HG03159 (cell line): ENCODE data around the gene CD82.
"Not testable (repeated sequence)": the region's sequence is repeated elsewhere in the genome, so short reads cannot be mapped to it uniquely, and the experiment has no call there.

ENCODE experiments used
- ATAC-seq: cut with Tn5 transposase; IDR thresholded peaks from one replicate; pipeline ENCODE4 v1.9.1; 2021; ENCODE audit warnings: mild to moderate bottlenecking, moderate library complexity; ENCODE audit not compliant: unreplicated experiment

Gene CD82

DNA sequence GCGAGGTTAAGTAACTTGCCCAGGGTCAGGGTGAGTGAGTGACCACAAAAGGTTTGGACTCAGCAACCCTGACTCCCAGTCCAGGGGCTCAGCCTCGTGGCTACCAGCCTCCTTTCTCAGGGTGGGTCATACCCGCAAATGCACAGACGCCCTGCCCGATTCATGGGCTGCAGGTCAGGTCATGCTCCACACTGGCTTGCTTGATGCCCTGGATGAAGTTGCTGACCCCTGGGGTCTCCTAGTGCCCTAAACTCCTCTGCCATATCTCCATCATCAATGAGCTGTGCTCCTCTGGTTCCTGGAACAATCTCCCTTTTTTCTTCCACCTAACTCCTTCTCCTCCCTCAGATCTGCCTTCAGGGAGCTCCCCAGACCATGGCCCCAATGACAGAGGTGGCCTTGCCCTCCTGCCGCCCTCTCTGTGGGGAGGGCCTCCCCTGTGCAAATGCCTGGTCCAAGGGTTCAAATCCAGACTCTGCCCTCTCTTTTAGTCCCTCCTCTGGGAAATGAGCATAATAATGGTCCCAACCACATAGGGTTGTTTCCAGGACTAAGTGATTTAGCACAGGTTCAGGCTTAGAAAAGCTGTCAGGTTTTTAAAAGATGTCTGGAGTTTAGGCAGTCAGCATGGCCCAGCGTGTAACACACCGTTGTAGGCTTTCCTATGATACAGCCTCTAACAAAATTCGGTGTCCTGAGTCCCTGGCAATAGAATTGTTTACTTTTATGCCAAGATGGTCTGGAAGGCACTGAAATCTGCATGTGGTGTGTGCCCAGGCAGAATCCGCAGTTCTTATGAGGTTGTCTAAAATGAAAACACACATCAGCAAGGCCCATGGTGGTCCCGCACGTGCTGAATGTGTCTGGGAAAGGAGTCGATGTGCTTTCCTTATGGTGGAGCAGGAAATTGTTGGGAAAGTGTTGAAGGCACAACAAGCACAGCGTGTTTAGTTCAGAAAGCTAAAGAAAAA is 63.6 kb downstream of the CD82 start:
- peak; percentile 2 for ATAC-seq

DNA sequence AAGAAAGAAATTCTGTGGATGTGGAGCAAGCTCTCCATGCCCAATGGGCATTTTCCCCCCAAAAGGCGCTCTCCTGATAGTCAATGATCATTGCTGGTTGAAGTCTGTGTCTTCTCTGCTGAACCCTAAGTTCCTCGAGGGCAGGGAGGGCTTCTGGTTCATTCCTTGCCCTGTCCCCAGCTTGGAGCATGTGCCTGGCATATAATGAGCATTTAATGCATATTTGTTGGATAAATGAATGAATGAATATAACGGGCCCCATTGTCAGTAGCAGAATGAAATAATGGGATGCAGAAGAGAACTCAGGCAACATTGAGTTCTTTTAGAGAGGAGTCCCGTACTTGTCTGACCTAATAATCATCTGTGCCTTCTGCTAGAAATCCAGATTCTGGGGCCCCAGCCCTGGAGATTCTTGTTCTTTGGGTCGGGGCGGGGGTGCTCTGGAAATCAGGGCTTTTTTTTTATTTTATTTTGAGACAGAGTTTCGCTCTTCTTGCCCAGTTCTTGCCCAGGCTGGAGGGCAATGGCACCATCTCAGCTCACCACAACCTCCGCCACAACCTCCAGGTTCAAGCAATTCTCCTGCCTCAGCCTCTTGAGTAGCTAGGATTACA is 64.4 kb downstream of the CD82 start:
- no peak for ATAC-seq

DNA sequence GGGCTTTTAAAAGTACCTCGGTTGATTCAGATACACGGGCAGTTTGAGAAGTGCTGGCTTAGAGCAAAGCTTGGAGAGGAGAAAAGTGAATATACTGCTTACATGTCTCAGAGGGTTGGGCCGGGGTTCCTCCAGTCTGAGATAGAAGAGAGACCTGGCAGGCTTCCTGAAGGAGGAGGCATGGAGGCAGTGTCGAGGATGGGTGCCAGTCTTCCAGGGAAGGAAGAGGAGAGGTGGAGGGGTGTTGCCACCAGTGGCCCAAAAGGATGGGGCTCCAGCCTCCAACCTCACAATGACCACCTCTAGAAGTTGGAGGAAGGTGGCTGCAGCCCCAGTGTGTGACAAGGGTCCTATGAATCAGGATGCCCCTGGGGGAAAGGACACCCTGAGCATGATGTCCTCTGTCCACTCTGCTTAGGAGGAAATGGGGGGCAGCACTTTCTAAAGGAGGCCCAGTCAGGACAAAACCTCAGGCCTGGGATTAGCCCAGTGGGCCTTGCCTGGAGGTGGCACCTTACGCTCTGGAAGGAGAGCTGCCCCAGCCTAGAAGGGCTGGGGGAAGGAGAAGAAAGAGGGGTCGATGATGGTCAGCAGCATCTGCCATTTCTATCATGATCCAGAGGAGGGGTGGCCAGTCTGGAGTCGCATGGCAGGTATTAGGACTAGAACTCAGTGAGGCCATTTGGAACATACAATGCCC is 65.2 kb downstream of the CD82 start:
- no peak for ATAC-seq

DNA sequence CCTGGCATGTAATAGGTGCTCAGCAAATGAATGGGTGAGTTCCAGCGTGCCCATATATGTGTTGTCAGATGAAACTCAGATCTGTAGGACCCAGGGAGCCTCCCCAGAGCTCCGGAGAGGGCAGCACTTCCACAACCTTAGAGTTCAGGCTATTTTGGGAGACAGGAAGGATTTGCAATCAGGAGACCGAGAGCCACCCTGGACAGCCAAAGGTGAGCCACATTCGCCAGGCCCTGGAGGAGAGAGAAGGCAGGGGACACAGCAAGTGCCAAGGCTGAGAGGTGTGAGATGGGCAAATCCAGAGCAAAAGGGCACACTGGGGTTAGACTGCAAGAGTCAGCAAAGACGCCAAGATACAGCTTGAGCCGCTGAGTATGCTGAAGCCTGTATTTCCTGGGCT is 66.4 kb downstream of the CD82 start:
- ATAC-seq = no peak

DNA sequence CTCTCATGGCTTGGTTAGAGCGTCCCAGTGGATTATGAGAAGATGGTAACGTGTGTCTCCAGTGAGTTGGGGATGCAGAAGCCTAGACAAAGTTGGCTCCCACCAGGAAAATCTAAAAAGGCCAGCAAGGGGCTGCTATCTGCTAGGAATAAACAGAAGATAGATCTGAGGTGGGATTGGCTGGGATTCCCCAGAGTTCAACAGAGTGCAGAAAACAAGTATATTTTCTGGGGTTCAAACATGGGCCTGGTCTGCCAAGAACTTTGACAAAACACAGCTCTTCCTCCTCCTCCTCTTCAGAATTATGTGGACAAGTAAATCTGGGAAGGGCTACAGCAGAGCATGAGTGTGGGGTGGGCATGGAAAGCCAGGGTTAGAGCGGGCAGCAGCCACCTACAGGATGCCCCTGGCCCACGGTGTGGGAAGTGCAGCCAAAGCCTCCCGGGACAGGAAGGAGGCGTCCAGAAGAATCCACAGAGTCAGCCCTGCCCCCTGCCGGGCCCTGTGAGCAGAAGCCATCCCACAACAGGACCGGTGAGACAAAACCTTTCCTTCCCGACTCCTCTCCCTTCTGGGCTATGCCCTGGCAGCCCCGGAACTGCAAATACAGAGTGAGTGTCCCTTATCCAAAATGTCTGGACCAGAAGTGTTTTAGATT is 67.1 kb downstream of the CD82 start:
- no peak for ATAC-seq

DNA sequence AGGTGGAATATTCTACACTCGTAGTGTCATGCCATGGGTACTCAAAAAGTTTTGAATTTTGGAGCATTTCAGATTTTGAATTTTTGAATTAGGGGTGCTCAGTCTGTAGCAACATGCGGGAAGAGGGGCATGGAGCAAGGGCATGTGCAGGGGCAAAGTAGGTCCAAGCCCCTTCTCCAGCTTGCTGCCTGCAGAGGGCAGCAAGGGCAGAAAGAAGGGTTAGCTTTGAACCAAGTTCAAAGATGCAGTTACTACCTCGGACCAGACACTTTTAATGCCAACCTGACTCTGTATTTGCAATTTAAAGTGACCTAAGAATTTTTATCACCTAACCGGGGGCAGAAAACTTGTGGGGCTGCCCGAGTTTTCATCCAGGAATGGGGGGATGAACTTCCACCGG is 68.2 kb downstream of the CD82 start:
- ATAC-seq = no peak

DNA sequence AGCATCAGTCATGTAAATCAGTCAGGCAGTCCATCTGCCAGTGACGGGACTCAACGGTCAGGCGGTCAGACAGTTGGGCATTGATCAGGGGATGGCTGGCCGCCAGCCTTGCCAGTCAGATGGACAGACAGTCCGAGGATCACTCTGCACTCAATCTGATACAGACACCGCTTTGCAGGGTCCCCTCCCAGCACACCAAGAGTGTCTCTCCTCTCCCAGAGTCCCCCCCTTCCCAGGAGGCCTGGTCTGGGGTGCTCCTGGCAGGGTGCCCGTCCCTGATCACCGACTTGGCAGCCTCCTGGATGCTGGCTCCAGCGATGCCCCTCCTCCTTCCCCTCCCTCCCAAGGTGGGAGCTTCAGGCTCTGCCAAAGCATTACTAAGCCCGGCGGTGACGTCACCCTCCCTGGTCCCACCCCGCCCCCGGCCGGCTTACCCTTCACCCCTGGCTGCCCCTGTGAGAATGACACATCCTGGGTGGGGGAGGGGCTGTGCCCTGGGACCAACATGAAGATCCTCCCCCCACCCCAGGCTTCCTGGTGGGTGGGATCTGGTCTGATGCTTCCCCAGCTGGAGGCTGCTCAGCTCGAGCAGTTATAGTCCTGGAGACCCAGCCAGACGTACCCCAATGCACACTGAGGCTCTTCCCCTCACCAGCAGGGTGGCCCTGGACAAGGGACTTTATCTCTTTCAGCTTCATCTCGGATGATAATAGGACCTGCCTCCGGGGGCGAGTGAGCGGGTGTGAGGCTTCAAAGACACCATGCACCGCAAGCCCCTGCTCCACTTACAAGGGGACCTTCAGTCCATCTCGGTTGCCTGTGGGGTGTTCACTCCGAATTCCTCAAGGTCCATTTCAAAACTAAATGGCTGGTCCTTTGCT is 69.2 kb downstream of the CD82 start:
- no peak for ATAC-seq

DNA sequence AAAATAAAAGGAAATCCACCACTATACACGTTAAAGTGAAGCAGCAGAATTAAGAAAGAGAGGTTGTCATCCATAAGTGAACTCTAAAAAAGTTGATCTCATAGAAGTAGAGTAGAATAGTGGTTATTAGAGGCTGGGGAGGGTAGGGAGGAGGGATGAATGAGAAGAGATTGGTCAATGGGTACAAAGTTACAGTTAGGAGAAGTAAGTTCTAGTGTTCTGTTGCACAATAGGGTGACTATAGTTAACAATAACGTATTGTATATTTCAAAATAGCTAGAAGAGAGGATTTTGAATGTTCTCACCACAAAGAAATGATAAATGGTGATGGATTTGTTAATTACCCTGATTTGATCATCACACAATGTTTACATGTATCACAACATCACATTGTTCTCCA is 72.0 kb downstream of the CD82 start:
- no peak for ATAC-seq

DNA sequence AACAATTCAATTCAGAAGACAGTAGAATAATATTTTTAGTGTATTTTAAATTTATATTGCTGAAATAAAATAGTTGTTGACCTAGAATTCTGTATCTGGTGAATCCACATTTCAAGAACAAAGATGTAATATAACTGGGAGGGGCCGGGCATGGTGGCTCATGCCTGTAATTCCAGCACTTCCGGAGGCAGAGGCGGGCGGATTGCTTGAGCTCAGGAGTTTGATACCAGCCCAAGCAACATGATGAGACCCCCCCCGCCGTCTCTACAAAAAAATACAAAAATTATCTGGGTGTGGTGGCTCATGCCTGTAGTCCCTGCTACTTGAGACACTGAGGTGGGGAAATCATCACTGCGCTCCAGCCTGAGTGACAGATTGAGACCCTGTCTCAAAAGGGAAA is 72.6 kb downstream of the CD82 start:
- ATAC-seq = no peak

DNA sequence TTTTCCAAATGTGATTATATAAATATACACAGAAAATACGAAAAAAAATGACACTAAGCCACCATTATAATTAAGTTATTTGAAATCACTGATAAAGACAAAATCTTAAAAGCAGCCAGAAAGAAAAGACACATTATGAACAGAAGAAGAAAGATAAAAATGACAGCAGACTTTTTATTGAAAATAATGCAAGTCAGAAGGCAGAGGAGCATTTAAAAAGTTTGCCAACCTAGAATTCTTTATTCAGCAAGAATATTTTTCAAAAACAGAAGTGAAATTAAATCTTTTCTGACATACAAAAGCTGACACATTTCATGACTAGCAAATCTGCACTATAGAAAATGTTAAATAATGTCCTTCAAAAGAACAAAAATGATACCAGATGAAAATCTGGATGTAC is 77.8 kb downstream of the CD82 start:
- no peak for ATAC-seq

DNA sequence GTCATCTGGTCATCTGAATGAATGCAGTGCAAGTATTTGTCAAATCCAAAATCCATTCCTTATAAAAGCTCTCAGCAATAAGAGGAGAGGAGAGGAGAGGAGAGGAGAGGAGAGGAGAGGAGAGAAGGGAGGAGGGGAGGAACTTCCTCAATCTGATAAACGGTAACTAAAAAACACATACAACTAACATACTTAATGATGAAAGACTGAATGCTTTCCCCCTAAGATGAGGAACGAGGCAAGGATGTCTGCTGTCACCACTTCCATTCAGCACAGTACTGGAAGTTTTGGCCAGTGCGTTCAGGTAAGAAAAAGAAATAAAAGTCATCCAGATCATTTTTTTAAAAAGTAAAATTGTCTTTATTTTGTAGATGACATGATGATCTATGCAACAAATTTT is 80.4 kb downstream of the CD82 start:
- ATAC-seq = no peak

DNA sequence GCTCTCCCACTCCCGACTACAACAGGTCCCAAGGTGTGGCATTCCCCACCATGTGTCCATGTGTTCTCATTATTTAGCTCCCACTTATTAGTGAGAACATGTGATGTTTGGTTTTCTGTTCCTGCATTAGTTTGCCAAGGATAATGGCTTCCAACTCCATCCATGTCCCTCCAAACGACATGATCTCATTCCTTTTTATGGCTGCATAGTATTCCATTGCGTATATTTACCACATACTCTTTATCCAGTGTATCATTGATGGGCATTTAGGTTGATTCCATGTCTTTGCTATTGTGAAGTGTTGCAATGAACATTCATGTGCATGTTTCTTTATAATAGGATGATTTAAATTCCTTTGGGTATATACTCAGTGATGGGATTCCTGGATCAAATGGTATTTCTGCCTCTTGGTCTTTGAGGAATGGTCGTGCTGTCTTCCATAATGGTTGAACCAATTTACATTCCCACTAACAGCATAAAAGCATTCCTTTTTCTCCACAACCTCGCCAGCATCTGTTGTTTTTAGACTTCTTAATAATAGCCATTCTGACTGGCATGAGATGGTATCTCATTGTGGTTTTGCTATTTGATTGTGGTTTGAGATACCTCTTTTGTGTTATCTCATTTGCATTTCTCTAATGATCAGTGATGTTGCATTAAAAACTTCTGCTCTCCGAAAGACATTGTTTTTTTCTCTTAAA is 81.9 kb downstream of the CD82 start:
- ATAC-seq = not testable (repeated sequence)

DNA sequence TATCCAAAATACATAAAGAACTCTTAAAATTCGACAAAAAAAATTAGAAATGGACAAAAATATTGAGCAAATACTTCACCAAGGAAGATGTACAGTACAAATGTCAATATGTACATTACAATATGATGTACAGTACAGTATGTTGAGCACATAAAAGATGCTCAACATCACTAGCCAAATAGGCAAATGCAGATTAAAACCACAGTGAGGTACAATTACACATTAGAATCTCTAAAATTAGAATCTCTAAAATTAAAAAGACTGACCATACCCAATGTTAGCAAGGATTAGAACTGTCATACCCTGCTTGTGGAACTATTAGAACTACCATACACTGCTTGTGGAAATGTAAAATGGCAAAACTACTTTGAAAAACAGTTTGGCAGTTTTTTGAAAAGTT is 82.6 kb downstream of the CD82 start:
- ATAC-seq = no peak

DNA sequence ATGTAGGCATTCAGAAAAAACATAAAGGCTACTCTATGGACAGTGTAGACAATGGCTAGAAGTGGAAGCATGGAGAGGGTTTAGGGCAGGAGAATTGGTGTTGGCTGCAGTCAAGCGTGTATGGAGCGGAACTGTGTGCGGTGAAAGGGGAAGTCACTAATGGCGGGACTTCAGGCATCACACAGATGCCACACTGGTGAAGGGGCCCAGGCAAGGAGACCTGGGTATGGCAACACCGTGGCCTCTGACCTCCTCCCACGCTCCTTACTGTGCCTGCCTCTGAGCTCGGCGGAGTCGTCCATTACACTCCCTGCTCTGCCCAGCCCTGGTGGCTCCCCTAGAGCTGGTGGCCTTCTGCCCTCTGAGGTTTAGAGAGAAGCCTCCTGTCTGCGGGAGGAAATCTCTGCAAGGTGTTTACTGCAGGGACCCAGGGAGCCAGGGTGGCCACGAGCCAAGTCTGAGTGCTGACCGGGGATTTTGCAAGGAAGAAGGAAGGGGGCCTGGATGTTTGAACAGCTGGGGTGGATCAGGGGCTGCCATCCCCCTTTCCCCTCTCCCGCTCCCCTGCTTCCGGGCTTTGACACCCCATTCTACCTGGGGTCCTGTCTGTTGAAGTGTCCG is 86.2 kb downstream of the CD82 start:
- ATAC-seq = no peak

DNA sequence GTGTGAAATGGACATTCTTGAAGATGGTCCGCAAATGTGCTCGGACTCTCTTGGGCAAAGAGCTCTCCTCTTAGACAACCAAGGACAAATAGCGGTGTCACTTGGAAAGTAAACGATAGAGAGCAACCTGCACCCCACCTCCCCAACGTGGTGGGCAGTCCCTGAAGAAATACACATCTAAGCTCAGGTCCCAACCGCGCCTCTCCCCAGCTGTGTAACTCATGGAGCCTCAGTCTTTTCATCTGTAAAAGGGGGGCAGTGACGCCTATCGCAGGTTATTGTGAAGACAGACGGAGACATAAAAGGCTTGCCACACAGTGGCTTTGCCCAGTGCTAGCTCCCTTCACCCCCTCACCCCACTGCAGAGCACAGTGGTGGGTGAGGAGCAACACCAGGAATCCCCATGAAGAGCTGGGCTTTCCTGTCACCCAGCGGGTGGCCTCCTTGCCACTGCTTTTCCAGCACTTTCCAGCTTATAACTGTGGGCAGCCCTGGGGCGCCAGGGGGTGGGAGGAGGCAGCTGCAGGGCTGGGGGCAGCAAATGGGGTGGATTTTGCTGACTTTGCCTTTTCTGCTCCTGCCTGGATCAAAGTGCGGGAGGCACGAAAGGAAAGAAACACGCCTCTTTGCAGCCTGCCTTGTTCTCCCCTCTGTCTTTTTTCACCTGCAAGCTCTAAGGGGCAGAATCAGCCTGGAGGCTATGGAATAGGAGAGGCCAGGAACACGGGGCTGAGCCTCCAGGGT is 87.6 kb downstream of the CD82 start:
- ATAC-seq = no peak

DNA sequence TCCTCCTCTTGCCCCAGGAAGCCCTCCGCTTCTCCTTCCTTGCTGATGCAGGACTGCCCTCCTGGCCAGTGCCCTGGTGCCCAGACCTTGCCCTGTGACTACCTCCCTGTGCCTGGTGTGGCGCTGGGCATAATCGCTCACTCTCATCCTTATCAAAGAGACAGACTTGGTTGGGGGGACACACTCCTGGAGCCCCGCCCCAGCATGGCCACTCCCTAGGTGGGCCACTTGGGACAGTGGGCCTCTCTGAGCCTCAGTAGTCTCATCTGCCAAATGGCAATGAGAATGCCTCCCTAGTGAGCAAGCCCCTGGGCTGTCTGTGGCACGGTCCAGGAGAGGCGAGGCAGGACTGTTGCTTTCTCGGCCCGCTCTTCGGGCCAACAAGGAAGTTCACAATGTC is 88.6 kb downstream of the CD82 start:
- ATAC-seq = no peak

DNA sequence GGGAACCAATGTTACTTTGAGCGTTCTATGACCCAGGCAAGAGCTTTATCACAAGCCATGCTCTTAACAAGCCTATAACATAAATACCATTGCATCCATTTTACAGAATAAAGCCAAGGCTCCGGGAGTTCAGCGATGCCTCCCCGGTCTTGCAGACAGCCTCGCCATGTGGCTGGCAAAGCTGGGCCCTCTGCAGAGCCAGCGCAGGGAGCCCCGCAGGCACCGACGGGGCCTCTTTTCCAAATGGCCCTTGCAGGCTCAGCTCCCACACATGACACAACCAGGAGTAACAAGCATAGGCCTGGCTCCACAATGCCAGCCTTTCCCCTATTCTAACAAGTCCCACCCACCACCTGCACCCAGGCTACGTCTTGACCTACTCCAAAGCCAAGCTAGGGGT is 89.1 kb downstream of the CD82 start:
- no peak for ATAC-seq

DNA sequence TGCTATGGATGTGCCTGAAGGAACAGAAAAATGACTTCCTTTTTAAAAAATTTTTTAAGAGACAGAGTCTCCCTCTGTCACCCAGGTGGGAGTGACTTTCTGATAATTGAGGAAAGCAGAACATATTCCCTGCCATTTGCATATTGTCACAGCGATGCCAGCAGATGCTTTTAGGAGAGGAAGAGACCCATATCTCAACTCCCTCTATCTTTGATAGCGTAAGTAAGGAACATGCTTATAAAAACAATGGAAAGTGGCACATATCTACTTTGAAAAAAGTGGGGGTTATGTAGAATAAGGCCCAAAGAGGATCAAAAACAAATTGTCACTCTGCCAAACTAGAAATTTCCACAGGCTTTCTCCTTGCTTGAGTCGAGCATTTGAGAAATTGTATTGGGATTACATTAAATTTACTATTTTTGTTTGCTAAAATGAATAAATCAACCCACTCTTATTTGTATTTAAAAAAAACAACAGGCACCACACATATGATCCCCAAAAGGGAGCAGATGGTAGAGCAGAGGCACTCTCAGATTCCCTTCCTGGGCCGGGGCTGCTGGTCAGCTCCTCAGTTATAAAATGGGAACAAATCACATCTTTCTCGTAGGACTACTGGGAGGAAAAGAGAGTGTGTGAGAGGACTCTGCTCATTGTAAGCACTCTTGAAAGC is 92.5 kb downstream of the CD82 start:
- no peak for ATAC-seq
